Measurements from ENCODE around the gene RRP7A.
"Not testable (repeated sequence)": the region's sequence is repeated elsewhere in the genome, so short reads cannot be mapped to it uniquely, and the experiment has no call there.

RRP7A gene

DNA sequence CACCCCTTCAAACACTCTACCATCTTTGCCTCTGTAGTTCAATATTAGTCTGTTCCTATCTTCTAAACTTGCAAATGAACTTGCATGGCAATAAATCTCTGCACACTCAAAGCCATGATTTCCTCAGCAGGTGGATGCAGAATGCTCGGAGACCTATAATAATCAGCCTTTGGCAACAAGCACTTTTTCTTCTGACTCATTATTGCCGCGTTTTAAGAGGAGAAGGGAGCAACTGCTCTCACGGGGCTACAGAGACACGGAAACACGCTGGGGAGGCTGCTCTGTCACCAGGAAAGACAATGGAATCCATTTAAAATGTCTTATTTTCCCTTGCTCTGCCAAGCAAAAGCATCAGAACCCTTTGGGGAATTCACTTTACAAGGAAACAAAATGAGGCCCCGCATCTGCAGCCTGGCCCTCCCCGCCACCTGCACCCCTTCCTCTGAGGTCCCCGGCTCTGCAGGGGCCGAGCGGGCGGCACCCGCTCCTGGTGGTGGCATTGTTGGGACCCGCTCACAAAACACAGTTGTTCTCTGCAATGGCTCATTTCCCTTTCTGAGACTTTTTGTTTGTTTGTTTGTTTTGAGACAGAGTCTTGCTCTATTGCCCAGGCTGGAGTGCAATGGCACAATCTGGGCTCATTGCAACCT is 15.6 kb upstream of the RRP7A start:
- not testable (repeated sequence) for DNase-seq

DNA sequence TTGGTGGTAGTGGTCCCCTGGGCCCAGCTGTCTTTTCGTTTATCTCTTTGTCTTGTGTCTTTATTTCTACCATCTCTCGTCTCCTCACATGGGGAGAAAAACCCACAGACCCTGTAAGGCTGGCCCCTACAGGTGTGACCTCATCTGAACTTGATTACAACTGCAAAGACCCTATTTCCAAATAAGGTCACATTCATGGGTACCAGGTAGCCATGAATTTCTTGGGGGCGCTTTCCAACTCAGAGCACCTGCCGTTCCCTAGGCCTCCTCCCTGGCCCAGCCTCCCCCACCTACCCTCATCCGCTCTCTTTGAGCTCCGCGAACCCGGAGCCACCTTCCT is 14.0 kb upstream of the RRP7A start:
- DNase-seq = no peak

DNA sequence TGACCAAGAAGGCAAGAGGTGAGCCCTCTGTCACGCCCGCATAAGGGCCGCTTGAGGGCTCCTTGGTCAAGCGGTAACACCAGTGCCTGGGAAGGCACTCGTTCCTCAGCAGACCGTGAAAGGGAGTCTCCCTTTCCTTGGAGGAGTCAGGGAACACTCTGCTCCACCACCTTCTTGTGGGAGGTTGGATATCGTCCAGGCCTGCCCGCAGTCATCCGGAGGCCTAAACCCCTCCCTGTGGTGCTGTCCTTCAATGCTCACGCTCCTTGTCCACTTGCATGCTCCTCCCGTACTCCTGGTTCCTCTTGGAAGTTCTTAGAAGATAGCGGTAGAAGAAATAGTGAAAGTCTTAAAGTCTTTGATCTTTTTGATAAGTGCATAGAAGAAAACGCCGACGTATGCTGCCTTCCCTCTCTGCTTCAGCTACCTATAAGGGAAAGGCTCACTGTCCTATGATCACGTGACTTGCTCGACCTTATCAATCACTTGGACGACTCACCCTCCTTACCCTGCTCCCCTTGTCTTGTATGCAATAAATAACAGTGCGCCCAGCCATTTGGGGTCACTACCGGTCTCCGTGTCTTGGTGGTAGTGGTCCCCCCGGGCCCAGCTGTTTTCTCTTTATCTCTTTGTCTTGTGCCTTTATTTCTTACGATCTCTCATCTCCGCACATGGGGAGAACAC is 11.9 kb upstream of the RRP7A start:
- not testable (repeated sequence) for DNase-seq

DNA sequence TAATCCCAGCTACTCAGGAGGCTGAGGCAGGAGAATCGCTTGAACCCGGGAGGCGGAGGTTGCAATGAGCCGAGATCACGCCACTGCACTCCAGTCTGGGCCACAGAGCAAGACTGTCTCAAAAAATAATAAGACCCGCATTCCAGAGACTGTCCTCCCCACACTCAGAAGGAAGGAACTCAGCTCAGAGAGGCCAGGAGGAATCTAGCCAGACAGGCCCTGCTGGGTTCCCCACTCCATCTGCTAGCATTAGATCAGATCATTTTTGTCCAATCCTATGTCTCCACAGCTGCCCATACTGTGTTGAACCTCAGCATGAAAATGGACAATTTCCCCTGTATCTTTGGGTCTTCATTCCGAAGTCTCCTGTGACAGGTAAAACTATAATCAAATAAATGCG is 9.8 kb upstream of the RRP7A start:
- not testable (repeated sequence) for DNase-seq

DNA sequence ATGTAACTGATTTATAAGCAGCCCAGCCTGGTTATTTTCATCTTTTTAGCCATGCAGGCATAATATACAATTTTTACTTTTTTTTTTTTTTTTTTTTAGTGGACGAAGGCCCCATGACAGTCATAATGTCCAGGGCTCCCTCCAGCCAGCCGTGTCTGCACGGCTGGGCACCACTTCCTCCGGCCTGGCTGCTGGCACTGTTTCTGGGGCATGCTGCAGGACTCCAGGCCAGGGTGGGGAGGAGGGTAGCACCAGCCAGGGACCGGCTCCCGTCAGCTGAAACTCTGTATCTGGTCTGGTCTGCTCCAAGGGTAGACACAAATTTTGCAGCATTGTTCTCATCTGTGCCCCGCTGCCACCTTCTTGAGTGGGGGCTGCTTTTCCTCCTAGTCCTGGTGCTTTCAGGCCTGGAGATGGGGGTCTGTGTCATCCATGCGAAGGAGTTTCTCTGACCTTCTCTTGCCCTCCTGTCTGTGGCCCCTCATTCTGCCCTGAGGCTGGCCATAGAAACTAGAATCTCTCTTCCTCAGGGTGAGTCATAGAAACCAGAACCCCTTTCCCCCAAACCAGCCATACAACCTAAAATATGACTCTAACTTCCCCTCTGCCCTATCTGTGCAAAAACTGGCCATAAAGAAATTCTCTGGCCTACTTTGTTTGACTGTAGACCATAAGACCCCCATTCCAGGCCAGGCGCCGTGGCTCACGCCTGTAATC is 9.2 kb upstream of the RRP7A start:
- DNase-seq = no peak

DNA sequence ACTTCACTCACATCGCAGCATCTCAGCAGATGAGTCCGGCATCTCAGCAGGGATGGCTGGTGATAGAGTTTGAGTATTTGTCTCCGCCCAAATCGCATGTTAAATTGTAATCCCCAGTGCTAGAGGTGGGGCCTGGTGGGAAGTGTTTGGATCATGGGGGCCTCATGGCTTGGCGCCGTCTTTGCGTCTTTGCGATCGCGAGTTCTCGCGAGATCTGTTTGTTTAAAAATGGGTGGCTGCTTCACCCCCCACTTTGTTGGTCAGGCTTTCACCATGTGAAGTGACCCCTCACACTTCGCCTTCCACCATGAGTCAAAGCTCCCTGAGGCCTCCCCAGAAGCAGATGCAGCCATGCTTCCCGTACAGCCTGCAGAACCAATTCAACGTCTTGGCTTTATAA is 3.0 kb upstream of the RRP7A start:
- DNase-seq = no peak

DNA sequence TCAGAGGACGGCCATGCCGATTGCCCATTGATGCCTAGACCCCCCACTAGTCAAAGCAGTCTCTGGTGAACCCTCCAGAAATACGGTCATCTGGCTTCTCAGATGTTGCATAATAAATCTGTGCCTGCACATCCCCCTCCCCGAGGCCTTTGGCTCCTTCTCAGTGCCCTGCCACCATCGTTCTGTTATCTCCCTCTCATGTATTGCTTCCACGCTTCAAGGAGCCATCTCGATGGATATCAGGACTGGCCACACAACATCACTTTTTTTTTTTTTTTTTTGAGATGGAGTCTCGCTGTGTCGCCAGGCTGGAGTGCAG is 1.6 kb upstream of the RRP7A start:
- no peak for DNase-seq

DNA sequence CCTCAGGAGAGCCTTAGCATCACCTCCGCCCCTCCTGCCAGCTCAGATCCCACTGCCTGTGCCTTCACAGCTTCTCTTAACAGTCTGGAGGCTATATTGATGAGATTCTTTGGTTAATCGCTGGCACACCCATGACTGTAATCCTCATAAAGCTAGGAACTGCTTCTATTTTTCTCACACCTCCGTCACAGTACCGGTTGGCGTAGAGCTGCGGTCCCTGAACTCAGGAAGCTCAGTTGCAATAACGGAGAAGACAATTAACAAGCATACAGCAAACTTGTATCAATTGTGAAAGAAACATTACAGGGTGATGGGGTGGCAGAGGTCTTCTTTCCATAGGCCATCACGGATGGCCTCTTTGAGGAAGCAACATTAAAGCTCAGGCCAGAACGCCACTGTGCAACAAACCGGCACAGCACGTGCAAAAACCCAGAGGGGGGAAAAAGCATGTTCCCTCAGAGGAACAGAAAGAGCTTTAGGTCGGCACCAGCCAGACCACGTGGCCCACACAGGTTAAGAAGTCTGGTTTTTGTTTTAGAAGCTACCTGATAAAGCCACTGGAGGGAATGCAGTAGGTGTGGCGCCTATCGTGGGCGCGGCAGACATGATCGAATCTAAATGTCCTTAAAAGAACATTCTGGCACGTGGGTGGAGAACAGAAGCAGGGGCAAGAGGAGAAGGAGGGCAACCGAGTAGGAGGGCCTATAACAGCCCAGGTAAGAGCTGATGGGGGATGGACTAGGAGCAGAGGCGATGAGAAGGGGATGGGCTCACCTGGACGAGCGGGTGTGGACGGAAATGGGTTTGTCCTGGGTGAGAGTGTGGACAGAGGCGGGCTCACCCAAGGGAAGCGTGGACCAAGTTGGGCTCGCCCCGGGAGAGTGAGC is 715 bp downstream of the RRP7A start:
- DNase-seq = not testable (repeated sequence)

DNA sequence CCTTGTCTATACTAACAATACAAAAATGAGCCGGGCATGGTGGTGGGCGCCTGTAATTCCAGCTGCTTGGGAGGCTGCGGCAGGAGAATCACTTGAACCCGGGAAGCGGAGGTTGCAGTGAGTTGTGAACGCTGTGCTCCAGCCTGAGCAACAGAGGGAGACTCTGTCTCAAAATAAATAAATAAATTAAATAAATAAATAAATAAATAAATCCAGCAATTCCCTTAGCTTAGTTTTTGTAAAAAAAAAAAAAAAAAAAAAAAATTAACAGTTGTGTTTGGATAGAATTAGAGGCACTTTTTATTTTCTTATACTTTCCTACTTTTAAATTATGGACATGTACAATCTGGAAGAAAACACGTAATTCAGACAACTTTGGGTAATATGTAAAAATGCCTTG is 2.5 kb downstream of the RRP7A start:
- DNase-seq = not testable (repeated sequence)

DNA sequence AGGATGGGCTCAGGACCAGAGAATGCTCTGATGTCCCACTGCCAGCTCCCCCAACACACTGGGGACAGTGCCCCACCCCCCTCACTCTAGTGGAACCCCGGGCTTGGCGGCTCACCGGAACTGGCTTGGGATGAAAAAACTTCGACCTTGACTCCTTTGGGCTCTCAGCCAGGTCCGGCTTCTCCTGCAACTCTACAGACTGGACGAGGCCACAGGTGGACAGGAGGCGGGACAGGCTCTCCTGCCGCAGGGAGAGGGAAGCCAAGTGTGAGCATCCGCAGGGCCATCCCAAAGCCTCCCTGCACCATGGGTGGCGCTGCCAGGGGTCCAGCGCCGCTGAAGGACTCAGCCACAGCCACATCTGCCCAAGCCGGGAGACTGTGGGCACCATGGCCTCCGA is 3.7 kb downstream of the RRP7A start:
- DNase-seq = no peak

DNA sequence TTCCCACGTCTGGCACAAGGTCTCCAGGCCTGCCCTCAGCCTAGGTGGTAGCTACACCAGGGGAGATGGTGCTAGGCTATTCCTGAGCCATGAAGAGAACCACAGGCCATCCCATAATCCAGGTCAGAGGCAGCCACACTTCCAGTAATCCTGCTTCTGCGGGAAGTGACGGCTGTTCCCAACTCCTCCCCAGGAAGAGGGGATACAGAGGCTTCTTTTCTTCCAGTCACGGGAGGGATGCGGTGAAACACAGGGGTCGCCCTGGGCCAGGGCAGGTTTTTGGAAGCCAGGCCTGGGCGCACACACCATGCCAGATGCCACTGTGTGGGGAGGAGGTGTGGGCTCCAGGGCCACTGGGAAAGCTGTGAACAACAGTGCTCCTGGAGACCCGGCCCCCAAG is 4.3 kb downstream of the RRP7A start:
- not testable (repeated sequence) for DNase-seq

DNA sequence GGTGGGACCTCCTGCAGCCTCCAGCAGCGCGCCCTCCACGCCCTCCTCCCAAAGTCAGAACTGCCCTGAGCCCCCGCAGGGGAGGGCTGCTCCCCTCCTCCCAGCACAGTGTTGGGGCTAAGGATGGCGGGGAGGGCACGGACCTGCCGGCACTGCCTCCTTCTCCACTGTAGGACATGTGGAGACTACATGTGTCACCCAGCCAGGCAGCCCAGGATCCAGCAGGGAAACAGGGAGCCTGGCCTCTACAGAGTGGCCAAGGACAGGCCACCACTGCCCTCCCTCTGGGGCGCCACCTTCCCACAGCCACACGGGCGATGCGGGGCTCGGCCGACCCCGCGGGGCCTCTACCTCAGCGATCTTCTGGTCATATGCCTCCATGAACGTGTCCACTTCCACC is 5.3 kb downstream of the RRP7A start:
- DNase-seq = not testable (repeated sequence)

DNA sequence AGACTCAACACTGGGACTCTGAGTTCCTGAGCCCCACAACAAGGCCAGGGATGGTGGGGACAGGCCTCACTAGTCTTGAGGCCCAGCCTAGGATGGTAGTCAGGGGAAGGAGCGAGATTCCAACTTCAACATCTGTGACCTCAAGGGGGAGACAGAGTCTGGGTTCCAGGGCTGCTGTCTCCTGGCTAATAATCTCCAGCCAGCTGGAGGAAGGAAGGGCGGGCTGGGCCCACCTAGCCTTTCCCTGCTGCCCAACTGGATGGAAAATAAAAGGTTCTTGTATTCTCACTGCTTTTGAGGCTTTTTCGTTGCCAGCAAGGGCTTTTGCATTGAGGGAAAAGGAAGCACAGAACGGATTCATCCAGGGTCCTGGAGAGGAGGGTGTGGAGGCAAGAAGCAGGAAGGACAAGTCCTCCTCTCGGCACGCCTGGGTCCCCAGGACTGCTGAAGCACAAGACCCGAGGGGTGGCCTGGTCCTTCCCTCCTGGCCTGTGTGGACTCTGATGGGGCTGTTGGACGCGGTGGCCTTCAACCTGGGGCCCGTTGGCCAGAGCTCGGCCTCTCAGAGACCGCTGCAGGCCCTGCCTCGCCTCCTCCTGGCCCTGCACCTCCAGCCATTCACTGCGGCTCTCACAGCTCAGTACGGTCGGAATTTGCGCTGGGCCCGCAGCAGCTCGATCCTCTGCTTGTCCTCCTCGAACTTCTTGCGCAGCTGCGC is 7.2 kb downstream of the RRP7A start:
- DNase-seq = not testable (repeated sequence)

DNA sequence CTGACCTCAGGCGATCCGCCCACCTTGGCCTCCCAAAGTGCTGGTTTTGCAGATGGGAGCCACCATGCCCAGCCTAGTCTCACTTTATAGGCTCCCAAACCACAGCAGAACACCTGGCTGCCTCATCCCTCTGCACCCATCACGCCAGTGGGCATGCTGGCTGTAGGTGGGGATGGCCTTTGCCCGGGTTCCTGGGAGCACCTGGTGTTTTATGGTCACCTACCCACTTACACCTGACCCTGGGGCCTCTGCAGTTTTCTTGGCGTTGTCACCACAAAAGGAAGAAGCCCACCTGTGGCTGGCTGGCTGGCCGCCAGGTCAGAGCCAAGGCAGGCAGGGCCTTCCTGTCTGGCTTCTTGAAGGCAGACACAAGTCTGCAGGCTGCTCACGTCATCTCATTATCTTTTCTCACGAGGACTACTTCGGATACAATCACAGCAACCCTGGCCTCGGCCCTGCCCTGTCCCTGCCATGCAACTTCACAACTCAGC is 8.2 kb downstream of the RRP7A start:
- DNase-seq = no peak

DNA sequence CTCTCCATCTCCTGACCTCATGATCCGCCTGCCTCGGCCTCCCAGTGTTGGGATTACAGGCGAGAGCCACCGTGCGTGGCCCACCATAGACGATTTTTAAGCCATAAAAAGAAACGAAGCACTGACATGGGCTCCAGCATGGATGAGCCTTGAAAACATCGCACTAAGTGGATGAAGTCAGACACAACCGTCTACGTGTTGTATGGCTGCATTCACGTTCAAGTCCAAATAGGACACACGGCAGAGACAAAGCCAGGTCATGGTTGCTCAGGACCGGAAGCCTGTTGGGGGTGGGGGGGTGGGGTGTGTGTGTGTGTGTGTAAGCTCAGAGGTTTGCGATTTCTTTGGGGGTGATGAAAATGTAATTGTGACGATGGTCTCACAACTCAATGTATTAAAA is 10.0 kb downstream of the RRP7A start:
- peak; percentile 2 for DNase-seq

DNA sequence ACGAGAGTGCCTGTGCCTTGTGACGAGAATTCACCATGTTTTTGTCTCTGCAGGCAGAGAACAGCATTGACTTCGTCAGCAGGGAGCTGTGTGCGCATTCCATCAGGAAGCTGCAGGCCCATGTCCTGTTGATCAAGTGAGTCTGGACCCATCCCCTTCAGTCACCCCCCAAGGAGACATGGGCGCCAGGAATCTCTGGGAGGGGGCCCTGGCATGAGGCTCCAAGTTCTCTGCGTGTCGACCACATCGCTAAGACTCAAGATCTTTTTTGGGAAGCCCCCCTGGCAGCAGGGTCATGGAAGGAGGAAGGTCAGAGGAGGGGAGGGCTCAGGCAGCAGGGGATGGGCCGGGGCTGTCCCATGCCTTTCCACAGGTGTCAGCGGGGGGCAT is 10.6 kb downstream of the RRP7A start:
- not testable (repeated sequence) for DNase-seq

DNA sequence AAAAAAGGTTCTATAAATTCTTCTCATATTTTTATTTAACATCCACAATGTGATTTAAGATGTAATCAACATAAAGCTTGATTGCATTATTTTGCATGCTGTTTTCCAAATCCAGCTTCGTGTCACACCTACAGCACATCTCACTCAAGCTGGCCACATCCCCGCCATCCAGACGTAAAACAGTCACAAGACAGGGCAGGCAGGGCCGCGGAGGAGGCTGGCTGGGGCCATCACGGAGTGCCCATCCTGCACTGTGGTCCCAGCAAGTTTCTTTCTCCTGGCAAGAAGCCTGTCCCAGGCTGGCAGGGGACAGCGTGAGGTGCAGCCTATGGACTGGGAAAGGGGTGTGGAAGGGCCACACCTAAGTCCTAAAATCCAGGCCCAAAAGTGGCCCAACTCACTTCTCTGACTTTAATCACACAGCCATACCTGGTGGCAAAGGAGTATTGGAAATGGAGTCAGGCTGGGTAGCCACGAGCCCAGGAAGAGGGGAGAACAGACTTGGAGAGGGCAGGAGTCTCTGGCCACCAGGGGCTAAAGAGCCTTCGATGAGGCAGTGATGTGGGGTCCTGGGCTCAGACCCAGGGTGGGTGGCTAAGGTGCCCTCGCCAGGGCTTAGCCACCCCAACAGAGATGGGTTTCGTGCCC is 11.1 kb downstream of the RRP7A start:
- DNase-seq = not testable (repeated sequence)

DNA sequence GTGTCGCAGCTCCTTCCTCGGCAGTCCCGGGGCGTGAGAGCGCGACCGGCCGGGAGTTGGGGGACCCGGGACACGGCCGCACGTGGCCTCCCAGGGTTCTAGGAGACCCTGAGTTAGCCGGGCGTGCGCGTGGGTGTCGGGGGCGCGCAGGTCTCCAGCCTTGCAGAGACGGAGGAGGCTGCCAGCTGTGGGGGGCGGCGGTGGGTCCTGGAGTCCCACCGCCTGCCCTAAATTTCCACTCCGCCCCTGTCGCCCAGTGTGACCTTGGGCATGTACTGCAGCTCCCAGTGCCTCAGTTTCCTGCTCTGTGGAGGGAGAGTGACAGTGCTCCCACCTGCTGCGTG is 18.8 kb downstream of the RRP7A start:
- no peak for DNase-seq

DNA sequence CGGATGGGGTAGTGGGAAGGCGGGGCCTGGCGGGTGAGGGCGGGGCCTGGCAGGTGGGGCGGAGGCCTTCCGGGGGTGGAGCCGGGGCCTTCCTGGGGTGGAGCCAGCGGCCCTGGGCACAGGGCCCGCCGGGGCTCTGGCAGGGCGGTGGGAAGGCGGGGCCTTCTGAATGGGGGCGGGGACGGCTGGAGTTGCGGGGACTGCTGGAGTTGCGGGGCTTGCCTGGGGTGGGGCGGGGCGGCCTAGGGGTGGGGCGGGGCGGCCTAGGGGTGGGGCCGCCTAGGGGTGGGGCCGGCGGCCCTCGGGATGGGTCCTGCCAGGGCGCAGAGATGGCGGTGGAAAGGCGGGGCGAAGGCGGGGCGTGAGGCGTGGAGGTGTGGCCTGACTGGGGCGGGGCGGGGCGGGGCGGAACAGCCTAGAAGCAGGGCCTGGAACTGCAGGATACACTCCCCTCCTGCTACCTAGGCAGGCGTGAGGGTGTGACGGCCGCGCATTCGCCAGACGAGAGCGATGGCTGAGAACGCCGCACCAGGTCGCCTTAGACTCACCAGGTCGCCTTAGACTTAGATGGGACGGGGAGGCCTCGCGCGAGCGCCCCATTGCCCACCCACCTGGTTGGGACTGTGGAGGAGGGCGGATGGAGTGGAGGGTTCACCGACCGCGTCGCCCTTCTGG is 19.3 kb downstream of the RRP7A start:
- no peak for DNase-seq

DNA sequence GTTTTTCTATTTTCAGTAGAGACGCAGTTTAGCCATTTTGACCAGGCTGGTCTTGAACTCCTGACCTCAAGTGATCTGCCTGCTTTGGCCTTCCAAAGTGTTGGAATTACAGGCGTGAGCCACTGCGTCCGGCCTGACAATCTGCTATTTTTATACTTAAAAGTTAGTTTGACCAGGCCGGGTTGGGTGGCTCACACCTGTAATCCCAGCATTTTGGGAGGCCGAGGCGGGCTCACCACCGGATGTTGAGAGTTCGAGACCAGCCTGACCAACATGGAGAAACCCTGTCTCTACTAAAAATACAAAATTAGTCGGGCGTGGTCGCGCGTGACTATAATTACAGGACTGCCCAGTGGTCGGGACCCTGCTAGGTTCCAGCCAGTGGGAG is 19.8 kb downstream of the RRP7A start:
- not testable (repeated sequence) for DNase-seq

DNA sequence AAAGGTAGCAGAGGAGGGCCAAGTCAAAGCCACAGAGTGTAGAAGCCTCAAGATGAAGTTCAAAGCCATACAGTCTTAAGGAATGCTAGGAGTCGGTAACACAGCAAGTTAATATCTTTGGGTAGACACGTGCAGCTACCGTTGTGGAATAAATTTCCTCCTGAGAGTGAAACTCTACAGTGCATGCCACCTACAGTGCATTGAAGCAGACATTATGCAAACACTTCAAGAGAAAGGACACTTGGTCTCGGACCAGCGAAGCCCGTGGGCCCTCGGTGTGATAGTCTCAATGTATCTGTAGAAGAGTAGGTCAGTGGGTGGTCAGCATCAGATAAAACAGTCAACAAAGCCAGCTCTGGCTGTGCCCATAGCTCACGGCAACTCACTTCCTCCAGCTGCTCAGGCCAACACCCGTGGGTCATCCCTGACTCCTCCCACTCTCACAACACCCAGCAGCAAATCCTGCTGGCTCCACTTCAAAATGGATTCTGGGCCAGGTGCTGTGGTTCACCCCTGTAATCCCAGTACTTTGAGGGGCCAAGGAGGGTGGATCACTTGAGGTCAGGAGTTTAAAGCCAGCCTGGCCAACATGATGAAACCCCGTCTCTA is 24.0 kb downstream of the RRP7A start:
- not testable (repeated sequence) for DNase-seq

All from NCI-H748 treated with DMSO at 0.1 percent for 48 hours (cell line).